Upper lobe of right lung (tissue), 1 donor: ENCODE data around the gene PPARA. TPM values are rescaled to one million over a fixed set of nuclear protein-coding genes. Genes with fewer than 3 reads are reported as not detected.
"Not testable (repeated sequence)": the region's sequence is repeated elsewhere in the genome, so short reads cannot be mapped to it uniquely, and the experiment has no call there.

Experiments used
- ATAC-seq: fragments of 200-7000 bp; cut with Tn5 transposase; one replicate; pipeline ENCODE4 v1.9.1; 2020; ENCODE audit warnings: mild to moderate bottlenecking, moderate library complexity
- DNase-seq: peaks from one replicate; pipeline ENCODE4 v3.0.0-alpha.2; 2020
- H3K27ac ChIP-seq: fragments of 200-600 bp; one replicate; pipeline ENCODE4 v1.8.0; 2022
- H3K27me3 ChIP-seq: fragments of 200-600 bp; one replicate; pipeline ENCODE4 v1.8.0; 2022; ENCODE audit warnings: mild to moderate bottlenecking
- H3K36me3 ChIP-seq: fragments of 200-600 bp; one replicate; pipeline ENCODE4 v1.8.0; 2022
- H3K4me1 ChIP-seq: fragments of 200-600 bp; one replicate; pipeline ENCODE4 v1.8.0; 2022
- H3K4me3 ChIP-seq: fragments of 200-600 bp; one replicate; pipeline ENCODE4 v1.8.0; 2022; ENCODE audit warnings: mild to moderate bottlenecking
- H3K9me3 ChIP-seq: fragments of 200-600 bp; one replicate; pipeline ENCODE4 v1.8.0; 2022
- intact Hi-C: fragments of 100-400 bp; cut with DNase I; formaldehyde crosslinking; loops from one replicate; pipeline ENCODE4 v1.11.0; 2022
- total RNA-seq: library from RNA; stranded (reverse); fragmentation: NEBNext Ultra II Directional; extraction: Animal tissue kit (Norgen Biotek cat#: 25700); gene quantifications from one replicate; pipeline ENCODE4 v1.2.1, GENCODE V29; 2021
- TF ChIP-seq, protein P1 (sequence below): fragments of 200-600 bp; IDR thresholded peaks from one replicate; pipeline ENCODE4 v1.8.0; 2022; ENCODE audit warnings: antibody characterized with exemption
- donor health status: DM: no; HTN: yes; CAD: no; lungs with severe emphysema.

The PPARA gene
- total RNA-seq, 1 donor from 2014 or later, result 18.4 TPM

DNA sequence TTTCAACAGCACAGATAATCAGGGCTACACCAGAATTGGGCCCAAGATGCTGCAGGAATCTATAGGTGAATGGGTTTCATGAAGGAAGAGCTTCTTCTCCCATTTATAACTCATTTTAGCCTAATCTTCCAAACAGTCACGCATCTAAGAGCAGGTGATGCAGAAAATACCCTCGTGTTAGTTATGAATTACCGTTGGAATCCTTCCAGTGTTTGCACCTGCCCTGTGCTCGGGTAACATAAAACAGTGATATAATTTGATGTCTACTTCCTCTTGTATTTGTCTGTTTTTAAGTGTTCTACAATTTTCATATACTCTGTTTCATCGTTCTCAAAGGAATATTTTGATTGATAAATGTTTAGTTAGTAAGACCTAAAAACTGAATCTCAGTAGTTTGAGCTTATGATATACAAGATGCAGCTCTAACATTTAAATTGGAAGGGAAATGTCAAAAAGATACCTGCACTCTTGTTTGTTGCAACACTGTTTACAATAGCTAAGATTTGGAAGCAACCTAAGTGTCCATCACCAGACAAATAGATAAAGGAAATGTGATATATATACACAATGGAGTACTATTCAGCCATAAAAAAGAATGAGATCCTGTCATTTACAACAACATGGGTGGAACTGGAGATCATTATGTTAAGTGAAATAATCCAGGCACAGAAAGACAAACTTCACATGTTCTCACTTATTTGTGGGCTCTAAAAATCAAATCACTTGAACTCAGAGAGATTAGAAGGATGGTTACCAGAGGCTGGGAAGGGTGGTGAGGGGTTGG, 42.1 kb downstream of the PPARA start:
- Histone ChIP-seq H3K4me1 (peaks cover 4% of the 10 kb centered on the region), H3K9me3 (peaks cover 5% of the 10 kb centered on the region), H3K36me3 (no peaks in the 10 kb centered on the region), H3K27me3 (no peaks in the 10 kb centered on the region), H3K27ac (no peak overlapping the region), H3K4me3 (no peak overlapping the region)
- intact Hi-C loops, result no loop called here
- DNase-seq, result no peak
- TF ChIP-seq, protein P1, sequence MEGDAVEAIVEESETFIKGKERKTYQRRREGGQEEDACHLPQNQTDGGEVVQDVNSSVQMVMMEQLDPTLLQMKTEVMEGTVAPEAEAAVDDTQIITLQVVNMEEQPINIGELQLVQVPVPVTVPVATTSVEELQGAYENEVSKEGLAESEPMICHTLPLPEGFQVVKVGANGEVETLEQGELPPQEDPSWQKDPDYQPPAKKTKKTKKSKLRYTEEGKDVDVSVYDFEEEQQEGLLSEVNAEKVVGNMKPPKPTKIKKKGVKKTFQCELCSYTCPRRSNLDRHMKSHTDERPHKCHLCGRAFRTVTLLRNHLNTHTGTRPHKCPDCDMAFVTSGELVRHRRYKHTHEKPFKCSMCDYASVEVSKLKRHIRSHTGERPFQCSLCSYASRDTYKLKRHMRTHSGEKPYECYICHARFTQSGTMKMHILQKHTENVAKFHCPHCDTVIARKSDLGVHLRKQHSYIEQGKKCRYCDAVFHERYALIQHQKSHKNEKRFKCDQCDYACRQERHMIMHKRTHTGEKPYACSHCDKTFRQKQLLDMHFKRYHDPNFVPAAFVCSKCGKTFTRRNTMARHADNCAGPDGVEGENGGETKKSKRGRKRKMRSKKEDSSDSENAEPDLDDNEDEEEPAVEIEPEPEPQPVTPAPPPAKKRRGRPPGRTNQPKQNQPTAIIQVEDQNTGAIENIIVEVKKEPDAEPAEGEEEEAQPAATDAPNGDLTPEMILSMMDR, result no peak
- no peak for ATAC-seq

DNA sequence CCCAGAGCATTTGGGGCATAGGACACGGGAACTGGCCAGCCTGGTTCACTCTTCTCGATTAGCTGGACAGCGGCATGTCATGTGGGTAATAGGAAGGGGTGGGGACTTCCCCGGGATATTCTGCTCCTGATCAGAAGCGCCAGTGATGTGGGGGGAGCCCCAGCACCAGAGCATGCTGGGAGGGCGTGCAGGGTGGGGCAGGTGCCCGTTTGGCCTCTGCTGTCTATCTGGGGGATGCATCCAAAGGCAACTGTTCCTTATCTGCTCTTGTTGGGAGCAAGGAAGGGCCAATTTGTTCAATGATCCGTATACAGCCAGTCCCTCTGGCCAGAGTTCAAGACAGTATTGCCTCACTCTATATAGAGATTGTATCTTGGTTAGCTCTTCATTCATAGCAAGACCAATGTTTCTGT, 43.6 kb downstream of the PPARA start:
- Histone ChIP-seq H3K4me3 (no peak overlapping the region), H3K27me3 (no peaks in the 10 kb centered on the region), H3K27ac (no peak overlapping the region), H3K9me3 (no peaks in the 10 kb centered on the region), H3K36me3 (peaks cover 5% of the 10 kb centered on the region), H3K4me1 (peaks cover 4% of the 10 kb centered on the region)
- intact Hi-C loops, result no loop called here
- TF ChIP-seq, protein P1, result no peak
- ATAC-seq (peak; percentile 26), DNase-seq (no peak)

DNA sequence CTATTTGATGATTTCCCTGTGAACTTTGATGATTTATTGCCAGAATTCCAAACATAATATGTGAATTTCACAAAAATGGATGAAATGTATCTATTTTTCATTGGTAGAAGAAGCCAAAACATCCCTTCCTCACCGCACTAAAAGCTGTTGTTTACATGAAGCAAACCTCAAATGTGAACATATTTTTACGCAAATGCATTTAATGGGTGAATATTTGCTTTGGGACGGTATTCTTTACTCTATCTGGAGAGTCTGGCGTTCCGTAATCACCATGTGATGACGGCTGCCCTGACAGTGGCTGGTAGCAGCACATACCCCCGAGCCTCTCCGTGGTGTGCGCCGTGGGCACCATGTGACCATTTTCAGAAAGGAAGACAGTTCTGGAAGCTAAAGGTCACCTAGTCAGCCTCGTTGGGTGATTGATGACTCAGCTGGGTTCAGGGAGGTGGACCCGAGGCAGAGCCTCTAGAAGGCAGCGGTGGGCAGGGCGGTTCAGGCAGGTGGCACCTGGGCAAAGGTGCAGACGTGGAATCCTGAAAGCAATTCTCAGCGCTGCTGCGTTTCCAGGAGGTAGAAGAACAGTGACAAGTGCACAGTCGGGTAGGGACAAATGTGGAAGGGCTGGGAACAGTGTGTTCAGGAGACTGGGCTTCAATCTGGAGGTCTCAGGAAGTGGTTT, 45.3 kb downstream of the PPARA start:
- Histone ChIP-seq H3K27me3 (no peaks in the 10 kb centered on the region), H3K27ac (no peak overlapping the region), H3K4me3 (no peak overlapping the region), H3K9me3 (no peaks in the 10 kb centered on the region), H3K36me3 (peaks cover 22% of the 10 kb centered on the region), H3K4me1 (peaks cover 4% of the 10 kb centered on the region)
- TF ChIP-seq, protein P1, result no peak
- intact Hi-C loops, result no loop called here
- ATAC-seq (no peak), DNase-seq (no peak)

DNA sequence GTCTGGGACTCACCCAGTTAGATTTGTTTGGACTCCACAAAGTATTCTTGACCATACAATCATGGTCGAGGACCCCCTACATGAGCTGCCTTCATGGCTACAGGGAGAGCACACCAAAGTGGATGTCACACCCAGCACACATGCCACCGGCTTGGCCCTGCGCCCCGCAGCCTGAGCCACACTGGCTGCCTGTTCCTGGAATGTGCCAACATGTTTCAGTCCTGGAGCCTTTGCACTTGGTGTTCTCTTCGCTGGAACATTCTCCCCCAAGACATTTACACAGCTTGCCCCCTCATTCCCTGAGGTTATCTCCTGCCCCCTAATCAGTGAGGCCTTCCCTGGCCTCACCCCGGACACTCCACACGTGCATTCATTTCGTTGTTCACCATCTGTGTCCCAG, 46.0 kb downstream of the PPARA start:
- ATAC-seq, result peak; percentile 40
- Histone ChIP-seq H3K9me3 (no peaks in the 10 kb centered on the region), H3K4me3 (no peak overlapping the region), H3K36me3 (peaks cover 22% of the 10 kb centered on the region), H3K27ac (no peak overlapping the region), H3K4me1 (no peaks in the 10 kb centered on the region), H3K27me3 (no peaks in the 10 kb centered on the region)
- DNase-seq, result no peak
- intact Hi-C loops, result no loop called here
- TF ChIP-seq, protein P1, result no peak

DNA sequence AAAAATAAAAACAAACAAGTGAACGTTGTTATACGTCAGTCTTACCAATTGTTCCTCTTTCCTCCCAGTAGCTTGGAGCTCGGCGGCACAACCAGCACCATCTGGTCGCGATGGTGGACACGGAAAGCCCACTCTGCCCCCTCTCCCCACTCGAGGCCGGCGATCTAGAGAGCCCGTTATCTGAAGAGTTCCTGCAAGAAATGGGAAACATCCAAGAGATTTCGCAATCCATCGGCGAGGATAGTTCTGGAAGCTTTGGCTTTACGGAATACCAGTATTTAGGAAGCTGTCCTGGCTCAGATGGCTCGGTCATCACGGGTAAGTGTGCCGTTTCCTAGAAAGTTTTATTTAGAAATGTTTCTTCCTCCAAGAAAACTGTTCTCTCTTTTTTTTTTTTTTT, 47.9 kb downstream of the PPARA start:
- intact Hi-C loops, result no loop called here
- H3K36me3 ChIP-seq, result peaks cover 23% of the 10 kb centered on the region
- no peak overlapping the region for H3K4me3 ChIP-seq
- H3K27ac ChIP-seq, result no peak overlapping the region
- no peaks in the 10 kb centered on the region for H3K27me3 ChIP-seq
- ATAC-seq (no peak), DNase-seq (no peak)
- no peaks in the 10 kb centered on the region for H3K9me3 ChIP-seq
- no peaks in the 10 kb centered on the region for H3K4me1 ChIP-seq
- TF ChIP-seq, protein P1, result no peak

DNA sequence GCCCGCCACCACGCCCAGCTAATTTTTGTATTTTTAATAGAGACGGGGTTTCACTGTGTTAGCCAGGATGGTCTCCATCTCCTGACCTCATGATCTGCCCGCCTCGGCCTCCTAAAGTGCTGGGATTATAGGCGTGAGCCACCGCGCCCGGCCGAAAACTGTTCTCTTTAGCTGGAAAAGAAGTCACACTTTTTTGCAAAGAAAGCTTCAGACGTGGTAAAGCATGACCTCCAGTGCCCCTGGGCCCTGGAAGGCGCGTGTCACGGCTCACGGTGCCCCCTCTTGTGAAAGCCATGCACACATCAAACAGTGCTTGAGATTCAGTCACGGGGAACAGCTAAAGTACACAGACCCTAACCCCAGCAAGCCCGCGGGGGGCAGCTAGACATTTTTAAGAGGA, 48.5 kb downstream of the PPARA start:
- ATAC-seq, H3K27ac ChIP-seq, H3K4me3 ChIP-seq, H3K4me1 ChIP-seq, H3K27me3 ChIP-seq, DNase-seq, H3K9me3 ChIP-seq, intact Hi-C loops: not testable (repeated sequence)
- peaks cover 29% of the 10 kb centered on the region for H3K36me3 ChIP-seq
